DLD1 (cell line): ENCODE measurements around the gene PCSK7.

Experiments used
- in situ Hi-C: cut with HindIII; loops from 2 replicates; pipeline ENCODE4 v1.10.0; 2017; ENCODE audit warnings: low sequenced_read_pairs

PCSK7 gene

DNA sequence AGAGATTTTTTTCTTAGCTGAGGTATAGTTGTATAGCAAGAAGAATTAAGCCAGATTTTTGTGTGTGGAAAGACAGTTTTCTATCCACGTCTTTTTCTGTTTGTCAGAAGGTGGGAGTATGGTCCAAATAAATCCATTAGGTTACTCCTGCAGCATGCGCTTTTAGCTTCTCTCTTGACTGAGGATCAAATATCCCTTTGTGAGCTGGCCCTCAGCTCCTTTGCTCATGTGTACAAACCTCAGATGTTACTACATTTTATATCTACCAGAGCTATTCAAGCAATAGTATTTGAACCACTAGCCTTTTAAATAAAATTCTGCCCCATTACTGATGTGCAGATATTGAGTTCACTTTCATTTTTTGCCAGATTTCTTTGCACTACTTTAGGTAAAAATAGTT, 62.1 kb downstream of the PCSK7 start:
- in situ Hi-C loops = no loop called here

DNA sequence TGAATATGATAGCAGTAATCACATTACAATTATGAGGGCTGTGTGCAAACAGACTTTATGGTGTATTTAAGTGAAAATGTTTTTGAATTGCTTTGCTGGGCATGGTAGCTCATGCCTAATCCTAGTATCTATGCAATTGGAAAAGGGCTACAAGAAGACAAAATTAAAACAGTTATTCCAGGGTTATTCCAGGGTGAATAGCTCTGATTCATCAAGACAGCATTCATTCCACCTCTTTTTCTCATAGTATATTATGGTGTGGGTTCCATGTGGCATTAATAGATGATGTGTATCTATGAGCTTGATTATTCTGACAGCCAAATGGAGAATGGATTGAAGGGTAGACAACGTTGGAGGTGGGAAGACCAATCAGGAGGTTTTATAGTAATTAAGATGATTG, 65.4 kb downstream of the PCSK7 start:
- in situ Hi-C loops = no loop called here

DNA sequence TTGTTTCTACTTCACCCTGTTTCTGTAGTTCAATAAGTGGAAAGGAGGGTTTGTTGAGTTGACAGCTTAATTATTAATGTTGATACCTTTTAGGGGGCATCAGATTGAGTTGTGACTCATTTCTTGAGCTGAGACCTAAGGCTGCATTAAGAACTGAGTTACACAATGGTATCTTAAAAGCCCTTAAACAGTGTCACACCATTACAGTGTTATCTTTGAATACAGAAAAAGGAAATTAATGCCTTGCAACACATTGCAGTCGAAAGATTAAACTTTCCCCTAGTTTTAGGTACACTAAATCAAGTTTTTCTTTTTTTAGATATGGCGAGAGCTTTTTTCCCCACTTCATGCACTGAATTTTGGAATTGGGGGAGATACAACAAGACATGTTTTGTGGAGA, 71.0 kb downstream of the PCSK7 start:
- in situ Hi-C loops = no loop called here

DNA sequence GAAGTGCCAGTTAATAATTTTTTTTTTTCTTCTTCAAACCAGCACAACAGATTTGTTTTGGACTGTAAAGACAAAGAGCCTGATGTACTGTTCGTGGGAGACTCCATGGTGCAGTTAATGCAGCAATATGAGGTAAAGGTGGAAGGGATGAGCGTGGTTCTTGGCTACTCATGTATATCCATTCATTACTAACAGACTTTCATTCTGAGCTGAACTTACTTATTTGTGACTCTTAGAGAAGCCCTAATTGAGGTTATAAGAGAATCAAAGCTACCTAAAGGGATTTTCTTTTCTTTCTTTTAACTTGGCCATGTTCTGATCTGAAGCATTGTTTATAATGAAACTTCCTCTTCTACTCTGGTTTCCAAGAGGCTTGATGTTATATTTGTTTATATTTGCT, 72.0 kb downstream of the PCSK7 start:
- in situ Hi-C loops = no loop called here

DNA sequence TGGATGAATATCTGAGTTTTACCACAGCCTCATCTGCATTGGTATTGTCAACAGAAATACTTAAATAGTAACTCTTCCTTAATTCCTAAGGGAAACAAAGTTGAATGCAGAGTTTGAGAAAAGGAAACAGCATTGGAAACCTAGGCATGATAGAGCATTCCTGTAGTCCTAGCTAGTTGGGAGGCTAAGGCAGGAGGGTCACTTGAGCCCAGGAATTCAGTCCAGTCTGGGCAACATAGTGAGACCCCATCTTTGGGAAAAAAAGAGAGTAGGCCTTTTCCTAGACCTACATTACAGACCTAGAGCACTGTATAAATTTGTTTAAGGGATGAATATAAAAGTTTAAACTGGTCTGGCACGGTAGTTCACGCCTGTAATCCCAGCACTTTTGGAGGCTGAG, 74.4 kb downstream of the PCSK7 start:
- in situ Hi-C loops = no loop called here

DNA sequence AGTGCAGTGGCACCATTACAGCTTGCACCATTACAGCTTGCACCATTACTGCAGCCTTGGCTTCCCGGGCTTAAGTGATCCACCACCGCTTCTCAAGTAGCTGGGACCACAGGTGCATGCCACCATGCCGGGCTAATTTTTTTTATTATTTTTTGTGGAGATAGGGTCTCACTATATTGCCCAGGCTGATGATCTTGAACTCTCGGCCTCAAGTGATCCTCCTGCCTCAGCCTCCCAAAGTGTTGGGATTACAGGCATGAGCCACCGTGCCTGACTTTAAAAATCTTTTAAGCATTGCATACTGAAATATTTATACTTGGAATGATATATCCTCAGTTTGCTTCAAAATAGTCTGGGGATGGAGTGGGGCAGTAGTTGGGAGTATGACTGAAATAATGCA, 77.4 kb downstream of the PCSK7 start:
- in situ Hi-C loops = no loop called here
